ENCODE measurements around the gene SLC6A9.
A peak's percentile ranks its signal among the peaks of the same experiment; 100 is the strongest.

Gene SLC6A9

GRCh38 chr1:43971336-43971980 is 59.8 kb downstream of the SLC6A9 start:
- no peak for DNase-seq (ENCODE audit: low read depth)
- H3K4me3 ChIP-seq (ENCODE audit: low read length) = peak overlapping the region; percentile 99
- H3K4me1 ChIP-seq (ENCODE audit: control insufficient read depth, insufficient read depth, low read length) = peaks cover 25% of the 10 kb centered on the region
- H3K27me3 ChIP-seq (replicated peaks; ENCODE audit: control insufficient read depth, insufficient read depth, low read length) = no peaks in the 10 kb centered on the region
- H3K36me3 ChIP-seq (ENCODE audit: control insufficient read depth, insufficient read depth, low read length, severe bottlenecking) = peaks cover 25% of the 10 kb centered on the region
- H3K9ac ChIP-seq (ENCODE audit: low read length) = no peak overlapping the region
- no peaks in the 10 kb centered on the region for H3K9me3 ChIP-seq (ENCODE audit: control insufficient read depth, low read length)

- H3K36me3 ChIP-seq (ENCODE audit: control insufficient read depth, insufficient read depth, low read length, severe bottlenecking) = peaks cover 22% of the 10 kb centered on the region
- H3K4me3 ChIP-seq (ENCODE audit: low read length) = peak overlapping the region; percentile 99
- no peaks in the 10 kb centered on the region for H3K9me3 ChIP-seq (ENCODE audit: control insufficient read depth, low read length)
- H3K4me1 ChIP-seq (ENCODE audit: control insufficient read depth, insufficient read depth, low read length) = peaks cover 19% of the 10 kb centered on the region
- no peak for DNase-seq (ENCODE audit: low read depth)
- H3K9ac ChIP-seq (ENCODE audit: low read length) = peak overlapping the region; percentile 94
- H3K27me3 ChIP-seq (replicated peaks; ENCODE audit: control insufficient read depth, insufficient read depth, low read length) = no peaks in the 10 kb centered on the region
Observed at GRCh38 chr1:43970911-43971310, 60.4 kb downstream of the SLC6A9 start.

- no peak for DNase-seq (ENCODE audit: low read depth)
- Histone ChIP-seq H3K9me3 (ENCODE audit: control insufficient read depth, low read length) (no peaks in the 10 kb centered on the region), H3K4me1 (ENCODE audit: control insufficient read depth, insufficient read depth, low read length) (peaks cover 15% of the 10 kb centered on the region), H3K4me3 (ENCODE audit: low read length) (peak overlapping the region; percentile 99), H3K36me3 (ENCODE audit: control insufficient read depth, insufficient read depth, low read length, severe bottlenecking) (peaks cover 22% of the 10 kb centered on the region), H3K27me3 (replicated peaks; ENCODE audit: control insufficient read depth, insufficient read depth, low read length) (no peaks in the 10 kb centered on the region), H3K9ac (ENCODE audit: low read length) (peak overlapping the region; percentile 94)
Observed at GRCh38 chr1:43970502-43970901, 60.8 kb downstream of the SLC6A9 start.

- no peaks in the 10 kb centered on the region for H3K9me3 ChIP-seq (ENCODE audit: control insufficient read depth, low read length)
- H3K36me3 ChIP-seq (ENCODE audit: control insufficient read depth, insufficient read depth, low read length, severe bottlenecking) = peaks cover 25% of the 10 kb centered on the region
- peak; percentile 99 for DNase-seq (ENCODE audit: low read depth)
- peak within 1 kb of the TSS; percentile 94 for H3K9ac ChIP-seq (ENCODE audit: low read length)
- H3K4me3 ChIP-seq (ENCODE audit: low read length) = peak within 1 kb of the TSS; percentile 99
- no peaks in the 10 kb centered on the region for H3K27me3 ChIP-seq (replicated peaks; ENCODE audit: control insufficient read depth, insufficient read depth, low read length)
- peaks cover 14% of the 10 kb centered on the region for H3K4me1 ChIP-seq (ENCODE audit: control insufficient read depth, insufficient read depth, low read length)
Observed at GRCh38 chr1:43969746-43970466, 61.4 kb downstream of the SLC6A9 start, which contains the start of gene DPH2. DPH2 (plus strand) TSS chr1:43970010; CDS start chr1:43970176, 166 bp downstream.

GRCh38 chr1:43969416-43969745 is 61.9 kb downstream of the SLC6A9 start:
- DNase-seq (ENCODE audit: low read depth) = no peak
- Histone ChIP-seq H3K4me3 (ENCODE audit: low read length) (peak overlapping the region; percentile 99), H3K9ac (ENCODE audit: low read length) (no peak overlapping the region)

GRCh38 chr1:43968348-43968948 is 62.8 kb downstream of the SLC6A9 start:
- no peaks in the 10 kb centered on the region for H3K27me3 ChIP-seq (replicated peaks; ENCODE audit: control insufficient read depth, insufficient read depth, low read length)
- H3K36me3 ChIP-seq (ENCODE audit: control insufficient read depth, insufficient read depth, low read length, severe bottlenecking) = peaks cover 37% of the 10 kb centered on the region
- H3K4me3 ChIP-seq (ENCODE audit: low read length) = no peak overlapping the region
- peak; percentile 46 for DNase-seq (ENCODE audit: low read depth)
- H3K9ac ChIP-seq (ENCODE audit: low read length) = no peak overlapping the region
- no peaks in the 10 kb centered on the region for H3K9me3 ChIP-seq (ENCODE audit: control insufficient read depth, low read length)
- peaks cover 9% of the 10 kb centered on the region for H3K4me1 ChIP-seq (ENCODE audit: control insufficient read depth, insufficient read depth, low read length)

More at GRCh38 chr1:43969416-43969745, 61.9 kb downstream of the SLC6A9 start:
- Histone ChIP-seq H3K27me3 (replicated peaks; ENCODE audit: control insufficient read depth, insufficient read depth, low read length) (no peaks in the 10 kb centered on the region), H3K4me1 (ENCODE audit: control insufficient read depth, insufficient read depth, low read length) (peaks cover 14% of the 10 kb centered on the region), H3K9me3 (ENCODE audit: control insufficient read depth, low read length) (no peaks in the 10 kb centered on the region), H3K36me3 (ENCODE audit: control insufficient read depth, insufficient read depth, low read length, severe bottlenecking) (peaks cover 30% of the 10 kb centered on the region)

GRCh38 chr1:43965316-43965715 is 65.9 kb downstream of the SLC6A9 start:
- no peak overlapping the region for H3K9ac ChIP-seq (ENCODE audit: low read length)
- no peaks in the 10 kb centered on the region for H3K9me3 ChIP-seq (ENCODE audit: control insufficient read depth, low read length)
- H3K27me3 ChIP-seq (replicated peaks; ENCODE audit: control insufficient read depth, insufficient read depth, low read length) = no peaks in the 10 kb centered on the region
- peaks cover 57% of the 10 kb centered on the region for H3K36me3 ChIP-seq (ENCODE audit: control insufficient read depth, insufficient read depth, low read length, severe bottlenecking)
- no peak overlapping the region for H3K4me3 ChIP-seq (ENCODE audit: low read length)
- H3K4me1 ChIP-seq (ENCODE audit: control insufficient read depth, insufficient read depth, low read length) = peaks cover 2% of the 10 kb centered on the region
- DNase-seq (ENCODE audit: low read depth) = no peak

- Histone ChIP-seq H3K4me1 (ENCODE audit: control insufficient read depth, insufficient read depth, low read length) (no peaks in the 10 kb centered on the region), H3K9me3 (ENCODE audit: control insufficient read depth, low read length) (no peaks in the 10 kb centered on the region), H3K4me3 (ENCODE audit: low read length) (no peak overlapping the region), H3K9ac (ENCODE audit: low read length) (no peak overlapping the region), H3K36me3 (ENCODE audit: control insufficient read depth, insufficient read depth, low read length, severe bottlenecking) (peaks cover 71% of the 10 kb centered on the region), H3K27me3 (replicated peaks; ENCODE audit: control insufficient read depth, insufficient read depth, low read length) (no peaks in the 10 kb centered on the region)
- DNase-seq (ENCODE audit: low read depth) = no peak
Observed at GRCh38 chr1:43963890-43964289, 67.4 kb downstream of the SLC6A9 start.

GRCh38 chr1:43963006-43963405 is 68.3 kb downstream of the SLC6A9 start:
- Histone ChIP-seq H3K36me3 (ENCODE audit: control insufficient read depth, insufficient read depth, low read length, severe bottlenecking) (peaks cover 80% of the 10 kb centered on the region), H3K4me3 (ENCODE audit: low read length) (no peak overlapping the region), H3K9ac (ENCODE audit: low read length) (no peak overlapping the region), H3K4me1 (ENCODE audit: control insufficient read depth, insufficient read depth, low read length) (no peaks in the 10 kb centered on the region), H3K27me3 (replicated peaks; ENCODE audit: control insufficient read depth, insufficient read depth, low read length) (no peaks in the 10 kb centered on the region), H3K9me3 (ENCODE audit: control insufficient read depth, low read length) (no peaks in the 10 kb centered on the region)
- no peak for DNase-seq (ENCODE audit: low read depth)

- H3K9ac ChIP-seq (ENCODE audit: low read length) = no peak overlapping the region
- H3K4me3 ChIP-seq (ENCODE audit: low read length) = no peak overlapping the region
- DNase-seq (ENCODE audit: low read depth) = no peak
- no peaks in the 10 kb centered on the region for H3K9me3 ChIP-seq (ENCODE audit: control insufficient read depth, low read length)
- peaks cover 81% of the 10 kb centered on the region for H3K36me3 ChIP-seq (ENCODE audit: control insufficient read depth, insufficient read depth, low read length, severe bottlenecking)
- H3K4me1 ChIP-seq (ENCODE audit: control insufficient read depth, insufficient read depth, low read length) = no peaks in the 10 kb centered on the region
- no peaks in the 10 kb centered on the region for H3K27me3 ChIP-seq (replicated peaks; ENCODE audit: control insufficient read depth, insufficient read depth, low read length)
Observed at GRCh38 chr1:43962324-43962723, 68.9 kb downstream of the SLC6A9 start.

GRCh38 chr1:43961692-43962091 is 69.6 kb downstream of the SLC6A9 start:
- no peaks in the 10 kb centered on the region for H3K4me1 ChIP-seq (ENCODE audit: control insufficient read depth, insufficient read depth, low read length)
- H3K9me3 ChIP-seq (ENCODE audit: control insufficient read depth, low read length) = no peaks in the 10 kb centered on the region
- no peak overlapping the region for H3K9ac ChIP-seq (ENCODE audit: low read length)
- H3K27me3 ChIP-seq (replicated peaks; ENCODE audit: control insufficient read depth, insufficient read depth, low read length) = no peaks in the 10 kb centered on the region
- peaks cover 82% of the 10 kb centered on the region for H3K36me3 ChIP-seq (ENCODE audit: control insufficient read depth, insufficient read depth, low read length, severe bottlenecking)
- no peak overlapping the region for H3K4me3 ChIP-seq (ENCODE audit: low read length)
- no peak for DNase-seq (ENCODE audit: low read depth)
